GM12864 (cell line): ENCODE results near the gene KRTAP4-3.
"Not testable (repeated sequence)": the region's sequence is repeated elsewhere in the genome, so short reads cannot be mapped to it uniquely, and the experiment has no call there.

Experiments
- DNase-seq: peaks from one replicate; pipeline ENCODE4 v3.0.0-alpha.2; 2011; ENCODE audit warnings: low read depth
- H3K4me3 ChIP-seq: 2 replicates; pipeline ENCODE4 v1.5.1; 2011; ENCODE audit warnings: mild to moderate bottlenecking, low read depth, low read length, control low read depth
- CTCF ChIP-seq: IDR thresholded peaks from 2 replicates; pipeline ENCODE4 v1.5.1; 2011; ENCODE audit warnings: low read depth, mild to moderate bottlenecking, moderate library complexity, low read length, control low read depth, inconsistent platforms; ENCODE audit errors: missing control alignments

KRTAP4-3 gene

GRCh38 chr17:41168121-41168520 is at the start of gene KRTAP4-3:
KRTAP4-3 (minus strand) TSS chr17:41168221; CDS start chr17:41168172, 49 bp downstream.
- no peak for DNase-seq
- no peak for TF ChIP-seq CTCF
- H3K4me3 ChIP-seq = no peak within 1 kb of the TSS

- no peak for DNase-seq
These were observed 47.7 kb upstream of the KRTAP4-3 start for GRCh38 chr17:41215681-41216080.

GRCh38 chr17:41212524-41213169 is 44.6 kb upstream of the KRTAP4-3 start:
- H3K4me3 ChIP-seq = no peak overlapping the region
- DNase-seq = no peak
- no peak for TF ChIP-seq CTCF

More at GRCh38 chr17:41215681-41216080, 47.7 kb upstream of the KRTAP4-3 start:
- no peak overlapping the region for H3K4me3 ChIP-seq
- no peak for TF ChIP-seq CTCF

- H3K4me3 ChIP-seq = no peak overlapping the region
- no peak for TF ChIP-seq CTCF
- no peak for DNase-seq
These were observed 43.9 kb upstream of the KRTAP4-3 start for GRCh38 chr17:41211845-41212466.

- no peak for TF ChIP-seq CTCF
- H3K4me3 ChIP-seq = no peak overlapping the region
These were observed 31.5 kb upstream of the KRTAP4-3 start for GRCh38 chr17:41199421-41200078.

GRCh38 chr17:41196068-41196467 is 28.0 kb upstream of the KRTAP4-3 start:
- no peak overlapping the region for H3K4me3 ChIP-seq
- no peak for DNase-seq
- no peak for TF ChIP-seq CTCF

More at GRCh38 chr17:41199421-41200078, 31.5 kb upstream of the KRTAP4-3 start:
- no peak for DNase-seq

GRCh38 chr17:41190328-41190727 is 22.3 kb upstream of the KRTAP4-3 start:
- no peak for TF ChIP-seq CTCF
- H3K4me3 ChIP-seq = no peak overlapping the region
- DNase-seq = no peak

GRCh38 chr17:41189837-41190318 is 21.9 kb upstream of the KRTAP4-3 start, which contains the start of gene KRTAP9-1:
KRTAP9-1 (plus strand) TSS chr17:41189887; CDS start chr17:41189887, 0 bp downstream.
- DNase-seq, H3K4me3 ChIP-seq: not testable (repeated sequence)
